Hematopoietic multipotent progenitor cell treated with erythropoietin and hydrocortisone succinate and interleukin-3 and kit ligand, for 15 days (in vitro differentiated cells): ENCODE data around the gene TYW3.

ENCODE experiments used
- DNase-seq: peaks from one replicate; pipeline ENCODE4 v3.0.0-alpha.2; 2015; ENCODE audit warnings: low spot score

Gene TYW3

DNA sequence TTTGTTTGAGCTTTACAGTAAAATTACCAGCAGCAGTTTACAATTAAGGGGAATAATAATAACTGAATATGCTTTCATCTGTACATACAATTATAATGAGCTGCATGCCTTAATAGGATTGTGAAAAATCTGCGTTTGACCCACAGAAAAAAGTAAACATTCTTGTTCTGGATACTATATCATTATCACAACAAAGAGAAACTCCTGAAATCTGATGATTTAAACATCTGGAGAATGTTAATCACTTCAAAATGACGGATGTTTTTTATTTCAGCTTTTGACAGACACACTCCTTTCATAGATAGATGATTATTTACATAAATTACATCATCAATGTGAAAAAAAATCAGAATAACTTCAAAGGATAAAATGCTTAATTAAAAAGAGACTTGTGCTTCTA lies 58.5 kb downstream of the TYW3 start:
- no peak for DNase-seq

- no peak for DNase-seq
Measured at GRCh38 chr1:74799119-74799657, 66.2 kb downstream of the TYW3 start.

GRCh38 chr1:74811436-74812179 lies 78.7 kb downstream of the TYW3 start:
- no peak for DNase-seq

GRCh38 chr1:74812180-74812541 lies 79.2 kb downstream of the TYW3 start:
- no peak for DNase-seq
